Transverse colon (tissue), 4 donors: ENCODE results near the gene ADIPOQ. TPM values are rescaled to one million over a fixed set of nuclear protein-coding genes. Genes with fewer than 3 reads are reported as not detected.
"Not testable (repeated sequence)": the region's sequence is repeated elsewhere in the genome, so short reads cannot be mapped to it uniquely, and the experiment has no call there.

ENCODE experiments used
- DNase-seq: peaks from one replicate; pipeline ENCODE4 v3.0.0-alpha.2; 2019
- H3K27ac ChIP-seq, 4 donors: fragments of 200-600 bp; sonication (generic); 2 replicates each; pipeline ENCODE4 v1.5.1; 2016 to 2018; ENCODE audit warnings: inconsistent platforms in 4 of 4
- H3K27me3 ChIP-seq: fragments of 200-600 bp; sonication (generic); 2 replicates; pipeline ENCODE4 v1.5.1; 2017; ENCODE audit warnings: inconsistent platforms
- H3K36me3 ChIP-seq, 4 donors: fragments of 200-600 bp; sonication (generic); 2 replicates each; pipeline ENCODE4 v1.5.1; 2017 to 2019; ENCODE audit warnings: inconsistent platforms in 4 of 4
- H3K4me1 ChIP-seq, 4 donors: fragments of 200-600 bp; sonication (generic); 2 replicates each; pipeline ENCODE4 v1.5.1; 2017 to 2020; ENCODE audit warnings: inconsistent platforms in 4 of 4
- H3K4me3 ChIP-seq, 4 donors: fragments of 200-600 bp; sonication (generic); 1 replicate in 1 of 4; 2 replicates in 3 of 4; pipeline versions ENCODE4 v1.5.1 to v1.6.1; 2017 to 2019; ENCODE audit warnings: inconsistent platforms in 4 of 4
- H3K9me3 ChIP-seq, 2 donors: fragments of 200-600 bp; sonication (generic); 2 replicates each; pipeline ENCODE4 v1.5.1; 2017 to 2019; ENCODE audit warnings: inconsistent platforms in 2 of 2
- CTCF ChIP-seq, 5 experiments: fragments of 200-600 bp in 3 of 5; fragments of 450-650 bp in 2 of 5; sonication (generic) in 3 of 5; IDR thresholded peaks; 1 replicate in 2 of 5; 2 replicates in 3 of 5; pipeline ENCODE4 v1.5.1; 2016 to 2017; ENCODE audit warnings: antibody characterized with exemption in 5 of 5, inconsistent platforms in 3 of 5, mild to moderate bottlenecking in 2 of 5, moderate library complexity in 1 of 5
- EP300 ChIP-seq: sonication (generic); formaldehyde crosslinking; IDR thresholded peaks from one replicate; pipeline ENCODE4 v1.6.1; 2017; ENCODE audit warnings: antibody characterized with exemption, low read depth
- POLR2A ChIP-seq: fragments of 450-650 bp; IDR thresholded peaks from one replicate; pipeline ENCODE4 v1.6.1; 2016; ENCODE audit warnings: antibody characterized with exemption, mild to moderate bottlenecking, moderate library complexity
- POLR2AphosphoS5 ChIP-seq, 3 donors: sonication (generic); formaldehyde crosslinking; IDR thresholded peaks; one replicate each; pipeline ENCODE4 v1.6.1; 2016; ENCODE audit warnings: antibody characterized with exemption in 3 of 3
- WGBS, 2 donors: methylation state at CpG; one replicate each; pipeline ENCODE4 v1.1.5; 2018; ENCODE audit warnings: low coverage in 1 of 2; 5-methylcytosine and 5-hydroxymethylcytosine counted together
- in situ Hi-C, 4 donors: fragments of 200-750 bp; cut with MboI; loops; one replicate each; pipeline versions ENCODE4 v1.15.0 to v1.15.1; 2017; ENCODE audit warnings: low sequenced_read_pairs in 3 of 4, low pct_ligation_motif_present in 1 of 4, low pct_unique_long_range_greater_than_20kb in 1 of 4
- intact Hi-C: fragments of 100-400 bp; cut with DNase I; formaldehyde crosslinking; loops from one replicate; pipeline ENCODE4 v1.15.1; 2023; ENCODE audit warnings: low total_unique reads
- total RNA-seq, 4 donors: library from RNA; depleted of rRNA; stranded (reverse); fragments of >200 nt; gene quantifications; one replicate each; pipeline ENCODE4 v1.1.0, GENCODE V29; 2016

The ADIPOQ gene
- total RNA-seq, 4 donors from 2014 or later, result 4.6 to 11.7 (median 7.5) TPM; not detected in 1

- Histone ChIP-seq H3K9me3 (no peaks in the 10 kb centered on the region), H3K4me3 (no peak overlapping the region), H3K27ac (no peak overlapping the region), H3K36me3 (no peaks in the 10 kb centered on the region), H3K4me1 (no peaks in the 10 kb centered on the region), H3K27me3 (no peaks in the 10 kb centered on the region)
- no peak for TF ChIP-seq POLR2AphosphoS5 (IDR thresholded peaks at IDR 0.05)
- no peak for TF ChIP-seq CTCF (IDR thresholded peaks at IDR 0.05)
- no peak for TF ChIP-seq EP300
- TF ChIP-seq POLR2A, result no peak
- 17 to 31% methylated on average over 5 to 6 of the region's 6 CpGs for WGBS, 2 donors
- no peak for DNase-seq
- intact Hi-C loops (no loop called here), in situ Hi-C loops (no loop called here)
Observed at GRCh38 chr3:186888569-186888968, 46.1 kb downstream of the ADIPOQ start.

GRCh38 chr3:186889698-186890097 lies 47.2 kb downstream of the ADIPOQ start:
- intact Hi-C loops, in situ Hi-C loops, H3K36me3 ChIP-seq, H3K4me1 ChIP-seq, DNase-seq, H3K4me3 ChIP-seq, H3K9me3 ChIP-seq, H3K27me3 ChIP-seq, H3K27ac ChIP-seq: not testable (repeated sequence)
- WGBS, 2 donors, result 86 to 99% methylated on average over 4 of the region's 4 CpGs

- TF ChIP-seq EP300, result no peak
- no peak for TF ChIP-seq POLR2AphosphoS5 (IDR thresholded peaks at IDR 0.05)
- TF ChIP-seq POLR2A, result no peak
- no peak for TF ChIP-seq CTCF (IDR thresholded peaks at IDR 0.05)
- intact Hi-C loops (no loop called here), in situ Hi-C loops (no loop called here)
- Histone ChIP-seq H3K9me3 (no peaks in the 10 kb centered on the region), H3K4me3 (no peak overlapping the region), H3K36me3 (no peaks in the 10 kb centered on the region), H3K27me3 (no peaks in the 10 kb centered on the region), H3K27ac (no peak overlapping the region), H3K4me1 (no peaks in the 10 kb centered on the region)
- DNase-seq, result no peak
Observed at GRCh38 chr3:186890911-186891310, 48.4 kb downstream of the ADIPOQ start.

- H3K4me3 ChIP-seq, DNase-seq, in situ Hi-C loops, H3K4me1 ChIP-seq, H3K27ac ChIP-seq, H3K27me3 ChIP-seq, intact Hi-C loops, H3K36me3 ChIP-seq, H3K9me3 ChIP-seq: not testable (repeated sequence)
- WGBS, 2 donors, result 0% methylated on average over 1 of the region's 2 CpGs; no CpG with 5 or more reads in 1 of the 2 donors
Observed at GRCh38 chr3:186893071-186893470, 50.6 kb downstream of the ADIPOQ start.

- WGBS, 2 donors, result 76 to 100% methylated on average over 2 to 5 of the region's 5 CpGs
Observed at GRCh38 chr3:186895406-186895805, 52.9 kb downstream of the ADIPOQ start.

More at GRCh38 chr3:186895406-186895805, 52.9 kb downstream of the ADIPOQ start:
- no peaks in the 10 kb centered on the region for H3K36me3 ChIP-seq
- no peaks in the 10 kb centered on the region for H3K27me3 ChIP-seq
- TF ChIP-seq EP300 (no peak), CTCF (IDR thresholded peaks at IDR 0.05) (no peak), POLR2AphosphoS5 (IDR thresholded peaks at IDR 0.05) (no peak), POLR2A (no peak)
- intact Hi-C loops, result no loop called here
- no peak for DNase-seq
- H3K4me1 ChIP-seq, result no peaks in the 10 kb centered on the region
- H3K4me3 ChIP-seq, result no peak overlapping the region
- H3K9me3 ChIP-seq, result no peaks in the 10 kb centered on the region
- H3K27ac ChIP-seq, result no peak overlapping the region
- in situ Hi-C loops, result no loop called here
